Central memory CD4-positive, alpha-beta T cell (primary cell): ENCODE results near the gene PSTPIP1.

Experiments
- DNase-seq: peaks from one replicate; pipeline ENCODE4 v3.0.0; 2022

Gene PSTPIP1

GRCh38 chr15:76979331-76979925, 15.5 kb upstream of the PSTPIP1 start:
- no peak for DNase-seq

GRCh38 chr15:76979996-76980520, 14.9 kb upstream of the PSTPIP1 start:
- no peak for DNase-seq

GRCh38 chr15:76982356-76982755, 12.6 kb upstream of the PSTPIP1 start:
- no peak for DNase-seq

GRCh38 chr15:76982756-76983155, 12.2 kb upstream of the PSTPIP1 start:
- DNase-seq = no peak

GRCh38 chr15:76983590-76984375, 11.1 kb upstream of the PSTPIP1 start:
- DNase-seq = no peak

GRCh38 chr15:76986743-76987142, 8.2 kb upstream of the PSTPIP1 start:
- DNase-seq = no peak

- DNase-seq = no peak
These were observed 7.7 kb upstream of the PSTPIP1 start for GRCh38 chr15:76987276-76987675.

GRCh38 chr15:76987896-76988860, 6.7 kb upstream of the PSTPIP1 start:
- no peak for DNase-seq

GRCh38 chr15:76988867-76989780, 5.8 kb upstream of the PSTPIP1 start:
- DNase-seq = no peak

- no peak for DNase-seq
These were observed 3.9 kb upstream of the PSTPIP1 start for GRCh38 chr15:76991048-76991447.

- DNase-seq = no peak
These were observed 2.9 kb upstream of the PSTPIP1 start for GRCh38 chr15:76991741-76992645.

GRCh38 chr15:76993114-76993725, 1.7 kb upstream of the PSTPIP1 start:
- no peak for DNase-seq

- peak; percentile 48 for DNase-seq
These were observed 925 bp upstream of the PSTPIP1 start for GRCh38 chr15:76994001-76994400.

GRCh38 chr15:76994496-76994895, 430 bp upstream of the PSTPIP1 start:
- no peak for DNase-seq

- DNase-seq = no peak
These were observed 1.2 kb downstream of the PSTPIP1 start for GRCh38 chr15:76996076-76996525.

GRCh38 chr15:76996526-76997401, 1.8 kb downstream of the PSTPIP1 start:
- peak; percentile 49 for DNase-seq

- DNase-seq = no peak
These were observed 3.8 kb downstream of the PSTPIP1 start for GRCh38 chr15:76998663-76999285.

- no peak for DNase-seq
These were observed 5.1 kb downstream of the PSTPIP1 start for GRCh38 chr15:76999996-77000395.

- no peak for DNase-seq
These were observed 6.4 kb downstream of the PSTPIP1 start for GRCh38 chr15:77001351-77001750.
